ENCODE measurements around the gene PDE4B. TPM values are rescaled to one million over a fixed set of nuclear protein-coding genes. Genes with fewer than 3 reads are reported as not detected.

Gene PDE4B
- total RNA-seq, 1 donor from 2014 or later = 7.2 TPM

DNA sequence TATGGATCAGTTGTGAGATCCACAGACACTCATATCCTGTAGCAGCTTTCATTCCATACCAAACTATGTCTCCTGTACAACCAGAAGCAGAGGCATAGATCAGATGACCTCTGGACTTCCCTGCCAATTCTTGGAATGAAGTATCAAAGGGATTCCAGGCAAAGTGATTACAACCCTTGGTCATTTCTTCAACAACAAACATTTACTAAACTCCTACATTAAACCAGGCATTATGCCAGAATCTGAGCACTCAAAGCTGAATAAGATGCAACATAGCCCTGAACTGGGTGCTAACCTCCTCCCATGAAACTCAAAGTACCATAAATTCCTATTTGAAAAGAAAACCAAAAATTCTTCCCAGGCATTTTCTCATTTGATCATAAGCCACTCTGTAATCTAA lies 620.0 kb downstream of the PDE4B start:
- Mint-ChIP-seq H3K4me1 (ENCODE audit: low read depth, unreplicated experiment) (no peaks in the 10 kb centered on the region), H3K4me3 (ENCODE audit: unreplicated experiment) (no peak overlapping the region), H3K36me3 (ENCODE audit: unreplicated experiment) (peaks cover 6% of the 10 kb centered on the region), H3K27me3 (ENCODE audit: unreplicated experiment) (peaks cover 1% of the 10 kb centered on the region), H3K27ac (ENCODE audit: unreplicated experiment) (no peak overlapping the region), H3K9me3 (ENCODE audit: unreplicated experiment) (no peaks in the 10 kb centered on the region)
- no peak for TF ChIP-seq CTCF (IDR thresholded peaks at IDR 0.05; ENCODE audit: partially characterized antibody, unreplicated experiment)
- no peak for DNase-seq

- peaks cover 1% of the 10 kb centered on the region for H3K27me3 Mint-ChIP-seq (ENCODE audit: unreplicated experiment)
- H3K4me1 Mint-ChIP-seq (ENCODE audit: low read depth, unreplicated experiment) = no peaks in the 10 kb centered on the region
- TF ChIP-seq CTCF (IDR thresholded peaks at IDR 0.05; ENCODE audit: partially characterized antibody, unreplicated experiment) = no peak
- no peaks in the 10 kb centered on the region for H3K9me3 Mint-ChIP-seq (ENCODE audit: unreplicated experiment)
- no peak overlapping the region for H3K4me3 Mint-ChIP-seq (ENCODE audit: unreplicated experiment)
- DNase-seq = no peak
- H3K36me3 Mint-ChIP-seq (ENCODE audit: unreplicated experiment) = peaks cover 6% of the 10 kb centered on the region
- H3K27ac Mint-ChIP-seq (ENCODE audit: unreplicated experiment) = no peak overlapping the region
Observed at GRCh38 chr1:66413136-66413837, 620.6 kb downstream of the PDE4B start.

DNA sequence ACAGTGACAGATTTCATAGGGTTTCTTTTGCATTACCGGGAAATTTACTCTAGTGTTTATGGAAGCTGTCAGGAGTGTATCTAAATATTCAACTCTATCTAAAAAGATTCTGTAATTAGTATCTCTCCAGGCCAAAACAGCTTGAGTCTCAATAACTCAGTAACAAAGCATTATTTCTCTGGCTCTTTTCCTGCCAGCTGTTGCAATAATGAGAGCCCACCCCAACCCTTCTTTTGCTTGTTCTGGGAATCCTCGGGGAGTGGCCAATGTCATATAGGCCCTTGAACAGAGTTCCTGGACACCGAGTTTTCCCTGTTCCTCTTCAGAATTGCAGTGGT lies 621.1 kb downstream of the PDE4B start:
- no peaks in the 10 kb centered on the region for H3K9me3 Mint-ChIP-seq (ENCODE audit: unreplicated experiment)
- no peak overlapping the region for H3K27ac Mint-ChIP-seq (ENCODE audit: unreplicated experiment)
- H3K36me3 Mint-ChIP-seq (ENCODE audit: unreplicated experiment) = peaks cover 5% of the 10 kb centered on the region
- no peak for DNase-seq
- H3K4me3 Mint-ChIP-seq (ENCODE audit: unreplicated experiment) = no peak overlapping the region
- peaks cover 1% of the 10 kb centered on the region for H3K27me3 Mint-ChIP-seq (ENCODE audit: unreplicated experiment)
- no peak for TF ChIP-seq CTCF (IDR thresholded peaks at IDR 0.05; ENCODE audit: partially characterized antibody, unreplicated experiment)
- no peaks in the 10 kb centered on the region for H3K4me1 Mint-ChIP-seq (ENCODE audit: low read depth, unreplicated experiment)

DNA sequence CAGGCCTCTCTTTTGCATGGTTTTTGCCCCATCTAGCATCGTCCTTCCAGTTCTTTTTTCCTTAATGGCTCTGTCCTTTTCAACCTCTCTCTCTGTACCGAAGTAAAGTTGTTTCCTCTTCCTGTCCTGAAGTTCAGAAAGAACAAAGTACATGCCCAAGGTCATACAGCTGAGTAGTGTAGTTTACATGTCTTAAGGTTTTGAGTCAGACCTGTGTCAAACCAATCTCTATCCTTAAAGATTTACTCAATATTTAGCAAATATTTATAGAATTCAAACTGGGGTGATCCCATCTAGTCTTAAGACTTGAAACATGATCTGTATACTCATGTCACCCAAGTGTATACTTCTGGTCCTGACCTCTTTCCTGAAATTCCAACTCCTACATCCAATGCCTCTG lies 622.6 kb downstream of the PDE4B start:
- Mint-ChIP-seq H3K27me3 (ENCODE audit: unreplicated experiment) (peaks cover 1% of the 10 kb centered on the region), H3K4me1 (ENCODE audit: low read depth, unreplicated experiment) (no peaks in the 10 kb centered on the region), H3K27ac (ENCODE audit: unreplicated experiment) (no peak overlapping the region), H3K4me3 (ENCODE audit: unreplicated experiment) (no peak overlapping the region), H3K9me3 (ENCODE audit: unreplicated experiment) (no peaks in the 10 kb centered on the region), H3K36me3 (ENCODE audit: unreplicated experiment) (no peaks in the 10 kb centered on the region)
- no peak for TF ChIP-seq CTCF (IDR thresholded peaks at IDR 0.05; ENCODE audit: partially characterized antibody, unreplicated experiment)
- no peak for DNase-seq

- no peak for TF ChIP-seq CTCF (IDR thresholded peaks at IDR 0.05; ENCODE audit: partially characterized antibody, unreplicated experiment)
- DNase-seq = no peak
- H3K27ac Mint-ChIP-seq (ENCODE audit: unreplicated experiment) = no peak overlapping the region
- H3K36me3 Mint-ChIP-seq (ENCODE audit: unreplicated experiment) = no peaks in the 10 kb centered on the region
- H3K4me3 Mint-ChIP-seq (ENCODE audit: unreplicated experiment) = no peak overlapping the region
- H3K4me1 Mint-ChIP-seq (ENCODE audit: low read depth, unreplicated experiment) = no peaks in the 10 kb centered on the region
- no peaks in the 10 kb centered on the region for H3K9me3 Mint-ChIP-seq (ENCODE audit: unreplicated experiment)
- peaks cover 1% of the 10 kb centered on the region for H3K27me3 Mint-ChIP-seq (ENCODE audit: unreplicated experiment)
Observed at GRCh38 chr1:66415866-66416265, 623.2 kb downstream of the PDE4B start.

All from glutamatergic neuron (in vitro differentiated cells).